ENCODE data around the gene TNFRSF8. TPM values are rescaled to one million over a fixed set of nuclear protein-coding genes. Genes with fewer than 3 reads are reported as not detected.
A peak's percentile ranks its signal among the peaks of the same experiment; 100 is the strongest.

TNFRSF8 gene
- total RNA-seq, 3 donors from 2014 or later (not counting 1 experiment from before 2014, with no cell fraction given): 0.34 to 1.7 (median 0.50) TPM

DNA sequence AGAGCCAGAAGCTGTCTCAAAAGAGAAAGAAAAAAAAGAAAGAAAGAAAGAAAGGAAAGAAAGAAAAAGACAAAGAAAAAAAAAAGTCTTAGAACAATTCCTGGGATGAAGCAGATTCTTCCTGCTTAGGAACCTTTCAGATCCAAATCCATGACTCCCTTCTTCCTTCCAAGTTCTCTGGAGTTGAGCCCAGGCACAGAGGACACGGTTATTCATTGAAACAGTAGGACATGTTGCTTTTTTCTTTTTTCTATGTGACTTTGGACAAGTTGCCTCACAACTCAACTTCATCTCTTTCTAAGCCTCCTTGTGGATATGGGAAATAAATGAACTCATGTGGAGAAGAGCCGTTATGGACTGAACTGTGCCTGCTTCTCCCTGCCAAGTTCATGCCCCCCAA lies 14.7 kb upstream of the TNFRSF8 start:
- peaks cover 0 to 3% of the 10 kb centered on the region in 2 donors for H3K27me3 Mint-ChIP-seq (ENCODE audit: low read depth in 2 of 2)
- Histone ChIP-seq H3K9me3 (ENCODE audit: control insufficient read depth, insufficient read depth, low read length) (no peaks in the 10 kb centered on the region), H3K27ac (ENCODE audit: low read length) (no peak overlapping the region), H3K27me3 (ENCODE audit: control insufficient read depth, insufficient read depth, low read length) (no peaks in the 10 kb centered on the region), H3K4me1 (ENCODE audit: control insufficient read depth, insufficient read depth, low read length) (peaks cover 27% of the 10 kb centered on the region), H3K36me3 (ENCODE audit: control insufficient read depth, insufficient read depth, low read length) (no peaks in the 10 kb centered on the region), H3K4me3 (ENCODE audit: low read length) (no peak overlapping the region)
- intact Hi-C loops (cut with micrococcal nuclease): no loop called here
- WGBS (ENCODE audit: insufficient coverage): 93% methylated on average over 2 of the region's 2 CpGs
- no peaks in the 10 kb centered on the region for H3K9me3 Mint-ChIP-seq
- DNase-seq (no peak), ATAC-seq (no peak)
- H3K27ac Mint-ChIP-seq: no peak overlapping the region
- H3K36me3 Mint-ChIP-seq: no peaks in the 10 kb centered on the region
- no peak overlapping the region for H3K4me3 Mint-ChIP-seq
- no peak for TF ChIP-seq CTCF (IDR thresholded peaks at IDR 0.05)
- peaks cover 0 to 13% of the 10 kb centered on the region in 2 donors for H3K4me1 Mint-ChIP-seq

DNA sequence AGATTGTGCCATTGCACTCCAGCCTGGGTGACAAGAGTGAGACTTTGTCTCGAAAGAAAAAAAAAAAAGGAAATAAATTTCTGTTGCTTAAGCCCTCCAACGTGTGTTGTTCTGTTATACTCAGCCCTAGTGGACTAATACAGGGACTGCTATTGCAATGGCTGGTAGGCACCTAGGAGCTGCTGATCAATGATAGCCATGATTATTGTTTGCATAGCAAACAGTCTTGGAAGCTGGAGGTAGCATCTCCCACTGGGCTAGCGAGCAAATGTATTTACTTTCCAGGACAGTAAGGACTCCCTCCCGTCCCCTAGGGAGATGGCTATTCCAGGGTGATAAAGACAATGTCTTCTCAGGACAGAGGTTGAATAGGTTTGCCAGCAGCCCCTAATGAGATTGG lies 13.5 kb upstream of the TNFRSF8 start:
- H3K4me1 ChIP-seq (ENCODE audit: control insufficient read depth, insufficient read depth, low read length): peaks cover 27% of the 10 kb centered on the region
- no peaks in the 10 kb centered on the region for H3K36me3 ChIP-seq (ENCODE audit: control insufficient read depth, insufficient read depth, low read length)
- no peak for ATAC-seq
- H3K27ac ChIP-seq (ENCODE audit: low read length): no peak overlapping the region
- peaks cover 0 to 13% of the 10 kb centered on the region in 2 donors for H3K4me1 Mint-ChIP-seq
- peaks cover 0 to 3% of the 10 kb centered on the region in 2 donors for H3K27me3 Mint-ChIP-seq (ENCODE audit: low read depth in 2 of 2)
- intact Hi-C loops (cut with micrococcal nuclease): no loop called here
- DNase-seq: no peak
- no peaks in the 10 kb centered on the region for H3K27me3 ChIP-seq (ENCODE audit: control insufficient read depth, insufficient read depth, low read length)
- no peak overlapping the region for H3K4me3 ChIP-seq (ENCODE audit: low read length)
- H3K9me3 Mint-ChIP-seq: no peaks in the 10 kb centered on the region
- WGBS (ENCODE audit: insufficient coverage): 79% methylated on average over 4 of the region's 4 CpGs
- TF ChIP-seq CTCF (IDR thresholded peaks at IDR 0.05): no peak
- H3K36me3 Mint-ChIP-seq: no peaks in the 10 kb centered on the region
- no peak overlapping the region for H3K27ac Mint-ChIP-seq
- H3K4me3 Mint-ChIP-seq: no peak overlapping the region
- H3K9me3 ChIP-seq (ENCODE audit: control insufficient read depth, insufficient read depth, low read length): no peaks in the 10 kb centered on the region

GRCh38 chr1:12051361-12051760 lies 11.7 kb upstream of the TNFRSF8 start:
- Mint-ChIP-seq H3K27me3 (ENCODE audit: low read depth in 2 of 2) (no peaks in the 10 kb centered on the region), H3K4me3 (no peak overlapping the region), H3K4me1 (peaks cover 0 to 13% of the 10 kb centered on the region in 2 donors), H3K36me3 (no peaks in the 10 kb centered on the region), H3K27ac (no peak overlapping the region), H3K9me3 (no peaks in the 10 kb centered on the region)
- H3K36me3 ChIP-seq (ENCODE audit: control insufficient read depth, insufficient read depth, low read length): no peaks in the 10 kb centered on the region
- no peaks in the 10 kb centered on the region for H3K9me3 ChIP-seq (ENCODE audit: control insufficient read depth, insufficient read depth, low read length)
- TF ChIP-seq CTCF (IDR thresholded peaks at IDR 0.05): no peak
- H3K27ac ChIP-seq (ENCODE audit: low read length): no peak overlapping the region
- intact Hi-C loops (cut with micrococcal nuclease): no loop called here
- no peaks in the 10 kb centered on the region for H3K27me3 ChIP-seq (ENCODE audit: control insufficient read depth, insufficient read depth, low read length)
- ATAC-seq: no peak
- DNase-seq: no peak
- WGBS (ENCODE audit: insufficient coverage): 100% methylated on average over 1 of the region's 1 CpG
- peaks cover 26% of the 10 kb centered on the region for H3K4me1 ChIP-seq (ENCODE audit: control insufficient read depth, insufficient read depth, low read length)
- H3K4me3 ChIP-seq (ENCODE audit: low read length): no peak overlapping the region

DNA sequence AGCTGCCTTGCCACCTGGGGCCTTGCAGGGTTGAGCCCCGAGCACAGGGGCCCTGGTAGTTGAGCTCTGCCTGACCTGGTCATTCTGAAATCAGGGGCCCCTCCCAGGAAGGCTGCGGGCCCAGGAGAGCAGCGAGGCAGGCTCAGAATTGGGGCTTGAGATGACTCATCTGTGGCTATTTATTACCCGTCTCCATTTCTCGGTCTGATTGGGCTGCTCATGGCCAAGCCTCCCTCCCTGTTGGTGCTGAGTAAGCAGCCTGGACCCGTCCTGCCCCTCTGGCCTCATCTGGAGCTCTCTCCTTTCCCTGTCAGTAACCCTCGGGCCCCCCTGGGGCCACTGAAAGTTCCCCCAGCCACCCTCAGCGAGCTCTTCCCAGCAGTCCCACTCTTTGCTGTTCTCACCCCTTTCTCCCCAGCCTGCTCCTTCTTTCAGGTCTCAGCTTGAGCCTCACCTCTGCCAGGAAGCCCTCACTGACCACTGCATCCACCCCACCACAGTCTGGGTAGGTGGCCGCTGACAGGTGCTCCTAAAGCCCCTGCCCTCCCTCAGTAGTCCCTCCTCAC lies 11.0 kb upstream of the TNFRSF8 start:
- H3K4me3 Mint-ChIP-seq: no peak overlapping the region
- H3K27ac ChIP-seq (ENCODE audit: low read length): no peak overlapping the region

More for the DNA sequence above, 11.0 kb upstream of the TNFRSF8 start:
- no peaks in the 10 kb centered on the region for H3K9me3 Mint-ChIP-seq
- no peaks in the 10 kb centered on the region for H3K27me3 Mint-ChIP-seq (ENCODE audit: low read depth in 2 of 2)
- intact Hi-C loops (cut with micrococcal nuclease): no loop called here
- no peaks in the 10 kb centered on the region for H3K27me3 ChIP-seq (ENCODE audit: control insufficient read depth, insufficient read depth, low read length)
- peak in 1 of 2 donors; percentile 30 for DNase-seq
- ATAC-seq: peak in 2 of 3 donors; percentile 20 to 36
- no peaks in the 10 kb centered on the region for H3K36me3 ChIP-seq (ENCODE audit: control insufficient read depth, insufficient read depth, low read length)
- peak overlapping the region in 1 of 2 donors; percentile 19 for H3K27ac Mint-ChIP-seq
- WGBS (ENCODE audit: insufficient coverage): 40% methylated on average over 9 of the region's 9 CpGs
- no peak for TF ChIP-seq CTCF (IDR thresholded peaks at IDR 0.05)
- H3K4me1 ChIP-seq (ENCODE audit: control insufficient read depth, insufficient read depth, low read length): peaks cover 18% of the 10 kb centered on the region
- no peaks in the 10 kb centered on the region for H3K9me3 ChIP-seq (ENCODE audit: control insufficient read depth, insufficient read depth, low read length)
- H3K4me3 ChIP-seq (ENCODE audit: low read length): no peak overlapping the region
- H3K4me1 Mint-ChIP-seq: peaks cover 0 to 13% of the 10 kb centered on the region in 2 donors
- no peaks in the 10 kb centered on the region for H3K36me3 Mint-ChIP-seq
